Measurements from ENCODE around the gene FRRS1. TPM values are rescaled to one million over a fixed set of nuclear protein-coding genes. Genes with fewer than 3 reads are reported as not detected.

FRRS1 gene
- total and polyA plus RNA-seq, 10 of the 15 experiments (the other 5 are each of a cell fraction or from before 2014, with no cell fraction given) = 0.13 to 18.9 (median 8.0) TPM

DNA sequence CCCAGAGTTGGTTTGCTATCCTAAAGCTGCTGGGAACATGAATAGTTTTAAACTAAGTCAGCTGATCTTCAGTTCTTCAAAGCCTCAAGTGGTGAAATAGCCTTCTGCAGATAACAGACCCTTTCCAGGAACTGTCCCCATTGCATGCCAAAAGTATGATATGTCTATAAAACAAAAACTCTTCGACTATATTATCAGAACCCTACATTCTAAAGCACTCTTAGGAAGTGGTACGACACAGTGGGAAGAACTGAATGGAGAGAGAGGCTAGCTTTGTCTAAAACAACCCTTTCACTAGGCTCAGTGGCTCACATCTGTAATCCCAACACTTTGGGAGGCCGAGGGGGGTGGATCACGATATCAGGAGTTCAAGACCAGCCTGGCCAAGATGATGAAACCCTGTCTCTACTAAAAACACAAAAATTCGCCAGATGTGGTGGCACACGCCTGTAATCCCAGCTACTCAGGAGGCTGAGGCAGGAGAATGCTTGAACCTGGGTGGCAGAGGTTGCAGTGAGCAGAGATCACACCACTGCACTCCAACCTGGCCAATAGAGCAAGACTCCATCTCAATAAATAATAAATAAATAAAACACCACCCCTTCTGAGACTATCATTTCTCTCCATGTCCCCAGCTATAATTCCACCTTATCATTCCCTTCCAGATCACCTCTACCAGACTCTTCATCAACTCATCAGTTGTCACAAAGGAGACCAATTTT lies 2.2 kb upstream of the FRRS1 start:
- WGBS (ENCODE audit: insufficient coverage, insufficient replicate concordance, low lambda C conversion rate, missing lambda C conversion rate) = 51% methylated on average over 6 of the region's 6 CpGs

More for the DNA sequence above, 2.2 kb upstream of the FRRS1 start:
- no peaks in the 10 kb centered on the region for H3K36me3 ChIP-seq (ENCODE audit: control insufficient read depth in 2 of 2, insufficient read depth in 2 of 2, low read length in 1 of 2)
- H4K20me1 ChIP-seq (ENCODE audit: control insufficient read depth, insufficient read depth) = no peaks in the 10 kb centered on the region
- H2AFZ ChIP-seq (ENCODE audit: control insufficient read depth, low read depth, low read length) = no peak overlapping the region
- no peaks in the 10 kb centered on the region for H3K27me3 ChIP-seq (replicated peaks in 1 of 2; ENCODE audit: control insufficient read depth in 2 of 2, insufficient read depth in 2 of 2, low read length in 1 of 2)
- H3K27ac ChIP-seq (ENCODE audit: control insufficient read depth, insufficient read depth) = no peak overlapping the region
- TF ChIP-seq GABPA (IDR thresholded peaks at IDR 0.05; ENCODE audit: low read depth) = no peak
- TF ChIP-seq, protein P1, sequence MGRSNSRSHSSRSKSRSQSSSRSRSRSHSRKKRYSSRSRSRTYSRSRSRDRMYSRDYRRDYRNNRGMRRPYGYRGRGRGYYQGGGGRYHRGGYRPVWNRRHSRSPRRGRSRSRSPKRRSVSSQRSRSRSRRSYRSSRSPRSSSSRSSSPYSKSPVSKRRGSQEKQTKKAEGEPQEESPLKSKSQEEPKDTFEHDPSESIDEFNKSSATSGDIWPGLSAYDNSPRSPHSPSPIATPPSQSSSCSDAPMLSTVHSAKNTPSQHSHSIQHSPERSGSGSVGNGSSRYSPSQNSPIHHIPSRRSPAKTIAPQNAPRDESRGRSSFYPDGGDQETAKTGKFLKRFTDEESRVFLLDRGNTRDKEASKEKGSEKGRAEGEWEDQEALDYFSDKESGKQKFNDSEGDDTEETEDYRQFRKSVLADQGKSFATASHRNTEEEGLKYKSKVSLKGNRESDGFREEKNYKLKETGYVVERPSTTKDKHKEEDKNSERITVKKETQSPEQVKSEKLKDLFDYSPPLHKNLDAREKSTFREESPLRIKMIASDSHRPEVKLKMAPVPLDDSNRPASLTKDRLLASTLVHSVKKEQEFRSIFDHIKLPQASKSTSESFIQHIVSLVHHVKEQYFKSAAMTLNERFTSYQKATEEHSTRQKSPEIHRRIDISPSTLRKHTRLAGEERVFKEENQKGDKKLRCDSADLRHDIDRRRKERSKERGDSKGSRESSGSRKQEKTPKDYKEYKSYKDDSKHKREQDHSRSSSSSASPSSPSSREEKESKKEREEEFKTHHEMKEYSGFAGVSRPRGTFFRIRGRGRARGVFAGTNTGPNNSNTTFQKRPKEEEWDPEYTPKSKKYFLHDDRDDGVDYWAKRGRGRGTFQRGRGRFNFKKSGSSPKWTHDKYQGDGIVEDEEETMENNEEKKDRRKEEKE (IDR thresholded peaks at IDR 0.05) = no peak
- TF ChIP-seq RUNX3 (IDR thresholded peaks at IDR 0.05; ENCODE audit: low read length) = no peak
- TF ChIP-seq, protein P2, sequence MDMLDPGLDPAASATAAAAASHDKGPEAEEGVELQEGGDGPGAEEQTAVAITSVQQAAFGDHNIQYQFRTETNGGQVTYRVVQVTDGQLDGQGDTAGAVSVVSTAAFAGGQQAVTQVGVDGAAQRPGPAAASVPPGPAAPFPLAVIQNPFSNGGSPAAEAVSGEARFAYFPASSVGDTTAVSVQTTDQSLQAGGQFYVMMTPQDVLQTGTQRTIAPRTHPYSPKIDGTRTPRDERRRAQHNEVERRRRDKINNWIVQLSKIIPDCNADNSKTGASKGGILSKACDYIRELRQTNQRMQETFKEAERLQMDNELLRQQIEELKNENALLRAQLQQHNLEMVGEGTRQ (IDR thresholded peaks at IDR 0.05; ENCODE audit: borderline replicate concordance, low read depth, low read length) = no peak
- H3K9ac ChIP-seq (ENCODE audit: control insufficient read depth, insufficient read depth, low read length) = no peak overlapping the region
- ATAC-seq (no peak), DNase-seq (ENCODE audit: low read depth, low spot score) (no peak), FAIRE-seq (no peak)
- H3K79me2 ChIP-seq (ENCODE audit: control insufficient read depth, insufficient read depth, low read length) = peaks cover 25% of the 10 kb centered on the region
- ChIA-PET POLR2A (interaction anchor here (1.1 to 2.7 kb wide), 2 partner anchors 11 to 17 kb away, joined by 3 to 12 read pairs; no protein-coding TSS in a partner anchor), CTCF (interaction anchor here (0.8 to 2.5 kb wide), 3 partner anchors 9 to 64 kb away, joined by 3 to 8 read pairs (median 4); no protein-coding TSS in a partner anchor), SMC1A (ENCODE audit: uncharacterized antibody, unreplicated experiment) (interaction anchor here (0.9 to 11.2 kb wide), 4 partner anchors 11 to 614 kb away, joined by 3 to 99 read pairs (median 31); no protein-coding TSS in a partner anchor), RAD21 (ENCODE audit: unreplicated experiment) (interaction anchor here (0.6 kb wide), 1 partner anchor 16 kb away, joined by 3 read pairs; no protein-coding TSS in a partner anchor)
- no peaks in the 10 kb centered on the region for H3K9me3 ChIP-seq (replicated peaks; ENCODE audit: control insufficient read depth, insufficient read depth, low read length)
- H3K4me1 ChIP-seq (ENCODE audit: control insufficient read depth, insufficient read depth, low read length) = peaks cover 4% of the 10 kb centered on the region; the same call in 1 of the 2 replicates
- intact Hi-C loops (cut with micrococcal nuclease; ENCODE audit: unreplicated experiment) = no loop called here
- in situ Hi-C loops (cut with MboI) = loop anchor here (25.0 kb wide), 2 partner anchors 1619 to 1856 kb away; partner anchors contain the start of gene DPYD
- no peak overlapping the region for H3K4me2 ChIP-seq (ENCODE audit: control insufficient read depth, insufficient read depth)
- no peak overlapping the region for H3K4me3 ChIP-seq
- BruUV-seq (replicated peaks) = no TSS peak
